Stimulated activated CD4-positive, alpha-beta T cell treated with anti-CD3 and anti-CD28 coated beads, Interleukin-12 subunit alpha, Interleukin-12 subunit beta, amount 100 ng/mL, for 4 hours (primary cell): ENCODE measurements around the gene IQGAP2.
"Not testable (repeated sequence)": the region's sequence is repeated elsewhere in the genome, so short reads cannot be mapped to it uniquely, and the experiment has no call there.

Experiments used
- DNase-seq: peaks from one replicate; pipeline ENCODE4 v3.0.0-alpha.2; 2020

The IQGAP2 gene

DNA sequence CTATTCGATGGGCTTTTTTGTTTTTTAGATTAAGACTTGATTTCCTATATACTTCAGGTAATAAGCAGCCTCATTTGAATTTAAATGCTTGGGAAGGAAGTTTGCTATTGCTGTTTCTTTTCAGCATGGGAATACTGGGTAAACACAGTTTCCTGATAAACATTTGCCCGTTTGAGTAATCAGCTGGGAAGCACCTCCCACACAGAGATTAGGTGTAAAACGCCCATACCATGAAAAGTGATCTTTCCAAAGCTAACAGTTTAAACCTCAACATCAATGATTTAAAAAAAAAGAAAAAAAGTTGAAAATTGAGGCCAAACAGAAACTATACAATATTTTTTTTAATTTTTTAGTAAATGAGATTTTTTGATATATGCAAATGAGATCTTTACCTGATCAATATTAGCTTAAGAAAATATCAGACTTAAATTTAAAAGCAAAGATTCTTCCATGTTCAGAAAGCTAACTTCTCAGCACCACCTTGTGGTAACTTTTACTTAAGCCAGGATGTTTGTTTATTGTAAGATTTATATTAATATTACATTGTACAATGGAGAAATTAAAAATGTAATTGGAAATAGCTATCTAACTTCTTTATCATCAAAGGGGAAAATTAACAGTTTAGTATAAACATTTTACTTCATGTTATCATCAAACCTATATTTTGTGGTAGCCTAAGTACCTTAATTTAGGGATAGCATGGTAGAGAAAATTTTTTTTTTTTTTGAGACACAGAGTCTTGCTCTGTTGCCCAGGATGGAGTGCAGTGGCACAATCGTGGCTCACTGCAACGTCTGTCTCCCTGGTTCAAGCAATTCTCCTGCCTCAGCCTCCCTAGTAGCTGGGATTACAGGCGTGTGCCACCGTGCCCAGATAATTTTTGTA, 180.3 kb downstream of the IQGAP2 start:
- no peak for DNase-seq

DNA sequence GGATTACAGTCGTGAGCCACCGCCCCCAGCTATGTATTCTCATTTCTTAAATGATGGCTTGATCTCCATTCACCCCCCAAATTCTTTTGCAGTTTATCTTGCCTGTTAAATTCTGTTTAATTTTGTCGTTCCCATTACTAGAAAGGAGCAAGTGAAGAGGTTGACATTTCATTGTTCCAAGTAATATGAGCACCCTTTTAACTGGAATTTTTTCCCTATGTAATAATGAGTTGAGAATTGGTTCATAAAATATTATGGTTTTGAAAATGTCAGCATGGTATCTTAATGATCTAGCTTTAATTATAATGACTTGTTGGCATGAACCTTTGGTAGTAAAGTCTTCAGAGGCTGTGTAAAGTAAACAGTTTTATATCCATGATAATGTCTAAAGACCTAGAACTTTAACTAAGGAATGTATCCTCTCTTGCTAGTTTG, 182.7 kb downstream of the IQGAP2 start:
- no peak for DNase-seq

DNA sequence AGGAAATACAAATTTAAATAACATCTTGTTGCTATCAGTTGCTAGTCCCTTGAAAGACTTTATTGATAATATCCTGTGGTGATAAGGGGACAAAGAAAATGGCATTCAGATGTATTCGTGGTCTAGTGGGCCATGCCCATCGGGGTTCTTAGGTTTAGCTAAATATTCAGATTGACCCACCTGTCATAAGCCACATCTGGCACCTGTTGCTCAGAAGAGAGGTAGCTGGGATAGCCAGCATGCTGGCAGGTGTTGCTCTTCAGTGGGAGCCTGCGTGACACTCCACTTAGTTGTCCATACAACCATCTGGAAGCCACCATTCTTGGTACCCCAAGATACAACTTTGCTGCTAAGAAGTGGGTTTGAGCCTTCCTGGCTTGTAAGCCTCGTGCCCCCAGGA, 183.4 kb downstream of the IQGAP2 start:
- no peak for DNase-seq

DNA sequence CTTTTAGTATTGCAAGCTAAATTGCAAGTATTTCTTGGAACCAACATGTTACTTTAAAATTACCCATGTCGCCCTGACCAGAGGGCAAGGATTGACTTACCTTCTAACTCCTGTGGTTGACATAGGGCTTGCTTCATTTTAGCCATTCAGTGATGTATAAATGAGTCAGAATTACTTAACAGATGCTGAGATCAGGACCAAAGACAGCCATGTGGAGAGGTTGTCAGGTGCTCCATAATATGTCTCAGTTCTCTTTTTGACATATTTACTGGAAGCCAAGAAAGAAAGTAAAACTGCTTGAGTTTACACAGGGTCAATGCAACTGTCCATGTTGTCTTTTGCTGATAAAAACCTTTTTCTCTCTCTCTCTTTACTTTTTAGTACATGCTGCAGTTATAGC, 186.9 kb downstream of the IQGAP2 start:
- no peak for DNase-seq

DNA sequence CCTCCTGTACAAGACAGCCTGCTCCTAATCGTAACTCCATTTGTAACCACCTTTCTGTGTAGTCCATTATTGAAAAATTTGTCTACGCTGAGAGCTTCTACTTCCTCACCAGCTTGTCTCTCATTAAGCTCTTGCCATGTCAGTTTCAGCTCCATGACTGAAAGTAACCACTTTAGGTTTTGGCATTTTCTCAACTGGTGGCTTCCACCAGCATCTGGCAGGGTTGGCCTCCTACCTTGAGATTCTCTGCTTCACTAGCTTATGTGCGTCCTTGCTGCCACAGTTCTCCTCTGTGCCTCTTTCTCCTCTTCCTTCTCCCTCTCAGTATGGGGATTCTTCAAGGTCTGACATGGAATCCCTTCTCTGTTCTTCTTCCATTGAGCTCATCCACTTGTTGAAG, 188.3 kb downstream of the IQGAP2 start:
- no peak for DNase-seq

DNA sequence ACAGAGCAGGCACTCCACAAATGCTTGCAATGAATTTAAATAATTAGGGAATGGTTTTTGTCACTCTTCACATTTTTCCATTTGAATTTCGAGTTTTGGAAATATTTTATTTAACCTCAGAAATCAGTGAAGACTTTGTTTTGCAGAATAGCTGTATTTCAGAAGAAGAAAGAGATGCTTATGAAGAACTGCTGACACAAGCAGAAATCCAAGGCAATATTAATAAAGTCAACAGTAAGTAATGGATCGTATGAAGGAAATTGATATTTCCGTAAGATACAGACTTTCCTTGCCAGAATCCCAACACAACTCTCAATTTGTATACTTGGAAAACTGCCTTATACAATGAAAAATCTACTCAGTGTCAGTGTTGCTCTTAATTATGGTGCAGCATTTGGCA, 189.6 kb downstream of the IQGAP2 start:
- no peak for DNase-seq

DNA sequence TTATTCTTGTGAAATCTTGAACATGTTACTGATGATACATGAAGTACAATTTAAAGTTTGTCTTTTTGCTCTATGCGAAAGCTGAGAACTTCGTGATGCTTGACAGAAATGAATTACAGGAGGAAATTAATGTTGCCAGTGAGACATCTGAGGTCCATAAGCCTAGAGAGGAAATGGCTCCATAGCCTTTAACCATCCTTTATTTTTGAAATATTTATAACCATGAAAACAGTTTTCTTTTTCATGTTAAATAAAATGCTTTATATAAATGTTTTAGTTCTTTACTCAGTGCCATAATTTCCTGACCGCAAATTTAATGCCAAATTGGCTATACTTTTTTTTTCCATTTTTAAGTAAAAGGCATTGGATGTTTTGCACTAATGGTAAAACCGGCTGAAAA, 191.0 kb downstream of the IQGAP2 start:
- no peak for DNase-seq

DNA sequence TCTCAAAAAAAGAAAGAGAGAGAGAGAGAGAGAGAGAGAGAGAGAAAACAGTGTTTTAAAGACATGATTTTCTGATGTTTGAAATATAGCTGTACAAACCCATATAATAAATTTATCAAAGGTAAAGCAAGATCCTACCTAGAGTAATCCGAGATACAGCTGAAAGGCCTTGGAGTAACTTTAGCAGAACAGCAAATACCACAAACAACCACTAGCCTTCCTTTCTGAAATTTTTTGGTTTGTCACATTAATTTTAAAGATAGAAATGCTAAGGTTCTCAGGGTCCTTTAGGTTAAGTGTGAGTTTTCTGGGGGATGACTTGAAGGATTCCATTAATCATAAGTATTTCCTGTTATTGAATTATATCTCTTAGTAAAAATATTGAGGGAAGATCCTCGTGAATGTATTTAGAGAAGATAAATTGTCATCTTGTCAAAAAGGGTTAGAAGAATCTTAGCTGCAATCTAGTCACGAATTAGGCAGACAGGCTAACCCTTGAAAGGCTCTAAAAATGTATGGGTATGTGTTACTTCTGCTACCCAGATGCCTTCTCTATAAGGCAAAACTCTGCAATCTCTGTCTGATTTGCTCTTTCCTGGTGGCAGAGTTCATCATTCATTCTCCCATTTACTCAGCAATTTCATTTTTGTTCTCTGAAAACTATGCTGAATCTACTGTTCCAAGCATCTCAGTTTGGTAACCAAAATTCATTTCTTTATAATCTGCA, 192.8 kb downstream of the IQGAP2 start:
- DNase-seq, result no peak

DNA sequence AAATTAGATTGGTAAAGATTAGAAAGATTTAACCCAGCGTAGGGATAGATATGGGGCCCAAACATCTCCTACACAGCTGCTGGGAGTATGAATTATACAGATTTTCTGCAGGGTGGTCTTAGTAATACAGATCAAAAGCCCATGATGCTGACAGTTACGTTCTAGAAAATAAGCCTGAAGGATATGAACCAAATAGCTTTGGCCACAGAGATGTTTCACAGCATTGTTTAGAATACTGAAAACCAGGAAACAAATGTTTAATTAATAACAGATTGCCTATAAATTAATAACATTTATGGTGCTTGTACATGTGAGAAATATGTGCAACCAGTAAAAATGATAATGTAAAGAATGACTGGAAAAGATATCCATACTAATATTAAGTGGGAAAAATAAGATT, 195.4 kb downstream of the IQGAP2 start:
- DNase-seq, result no peak

DNA sequence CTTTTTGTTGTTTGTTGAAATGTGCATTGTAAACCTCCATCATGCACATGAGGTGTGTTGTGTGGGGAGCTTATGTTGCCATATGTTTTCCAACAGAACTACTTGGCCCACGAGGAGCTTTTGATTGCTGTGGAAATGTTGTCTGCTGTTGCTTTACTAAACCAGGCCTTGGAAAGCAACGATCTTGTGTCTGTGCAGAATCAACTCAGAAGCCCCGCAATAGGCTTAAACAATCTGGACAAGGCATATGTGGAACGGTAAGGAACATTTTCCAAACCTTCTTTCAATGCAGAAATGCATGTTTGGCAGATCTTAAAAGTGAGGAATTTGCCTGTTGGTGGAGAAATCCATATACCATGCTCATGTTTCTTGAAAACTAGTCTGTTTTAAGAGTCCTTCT, 197.6 kb downstream of the IQGAP2 start:
- DNase-seq, result no peak

DNA sequence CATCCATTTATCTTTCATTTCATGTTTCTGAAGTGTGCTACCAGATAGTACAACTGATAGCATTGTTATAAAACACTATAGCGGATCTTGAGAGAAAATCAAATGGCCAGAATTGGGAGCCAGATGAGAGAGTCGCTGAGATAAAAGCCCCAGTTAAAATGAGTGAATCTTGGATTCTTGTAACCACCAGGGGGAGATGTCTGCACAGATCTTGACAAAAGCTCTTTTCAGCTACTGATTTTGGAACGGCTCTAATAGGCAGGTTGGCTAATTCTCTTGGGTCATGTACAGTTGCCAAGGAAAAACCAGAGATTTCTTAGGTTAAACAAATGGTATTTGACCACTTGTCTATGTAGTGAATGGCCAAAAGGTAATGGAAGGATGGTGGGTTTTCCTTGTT, 198.4 kb downstream of the IQGAP2 start:
- no peak for DNase-seq

DNA sequence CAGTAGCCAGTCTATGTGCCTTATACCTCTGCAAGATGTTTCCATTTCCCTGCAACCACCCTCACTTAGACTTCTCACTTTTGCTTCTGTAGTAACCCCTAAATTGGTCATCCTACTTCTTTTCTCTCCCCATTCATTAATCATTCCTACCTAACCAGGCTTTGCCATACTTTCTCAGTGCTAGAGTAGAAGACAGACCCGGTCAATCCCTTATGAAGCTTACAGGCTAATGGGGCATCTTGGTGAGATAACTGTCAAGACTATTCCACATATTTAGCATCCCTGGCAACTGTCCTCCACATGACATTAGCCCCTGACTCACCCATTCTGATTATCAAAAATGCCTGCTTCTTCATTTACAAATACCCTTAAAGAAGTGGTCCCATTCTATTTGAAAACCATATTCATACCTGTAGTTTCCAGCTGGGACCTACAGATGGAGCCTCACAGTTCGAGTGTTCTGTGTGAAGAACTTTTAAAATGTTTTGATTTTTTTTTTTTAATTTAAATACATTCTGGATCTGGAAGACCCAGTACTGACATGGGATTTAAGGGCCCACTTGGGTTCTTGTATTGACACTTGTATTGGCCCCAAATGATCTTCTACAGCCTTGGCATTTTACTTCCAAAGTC, 199.1 kb downstream of the IQGAP2 start:
- no peak for DNase-seq

DNA sequence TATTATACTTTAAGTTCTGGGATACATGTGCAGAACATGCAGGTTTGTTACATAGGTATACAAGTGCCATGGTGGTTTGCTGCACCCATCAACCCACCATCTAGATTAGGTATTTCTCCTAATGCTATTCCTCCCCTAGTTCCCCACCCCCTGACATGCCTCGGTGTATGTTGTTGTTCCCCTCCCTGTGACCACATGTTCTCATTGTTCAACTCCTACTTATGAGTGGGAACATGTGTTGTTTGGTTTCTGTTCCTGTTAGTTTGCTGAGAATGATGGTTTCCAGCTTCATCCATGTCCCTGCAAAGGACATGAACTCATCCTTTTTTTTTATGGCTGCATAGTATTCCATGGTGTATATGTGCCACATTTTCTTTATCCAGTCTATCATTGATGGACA, 200.9 kb downstream of the IQGAP2 start:
- not testable (repeated sequence) for DNase-seq

DNA sequence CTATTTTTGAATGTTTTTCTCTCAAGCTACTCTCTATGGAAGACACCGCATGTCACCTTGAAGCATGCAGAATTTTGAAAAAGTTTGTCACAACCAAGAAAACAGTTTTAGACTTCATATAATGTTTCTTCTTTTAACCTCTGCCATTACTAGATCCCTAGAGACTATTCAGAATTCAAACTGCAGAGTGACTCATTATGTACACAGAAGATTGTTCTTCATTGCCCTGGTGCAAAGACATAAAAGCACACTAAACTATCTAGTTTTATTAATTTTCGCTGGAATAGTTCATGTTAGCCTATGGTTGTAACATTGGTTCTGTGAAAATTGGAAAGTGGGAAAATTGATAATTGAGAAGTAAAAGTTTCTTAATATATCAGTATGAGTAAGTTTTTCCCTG, 201.8 kb downstream of the IQGAP2 start:
- no peak for DNase-seq

DNA sequence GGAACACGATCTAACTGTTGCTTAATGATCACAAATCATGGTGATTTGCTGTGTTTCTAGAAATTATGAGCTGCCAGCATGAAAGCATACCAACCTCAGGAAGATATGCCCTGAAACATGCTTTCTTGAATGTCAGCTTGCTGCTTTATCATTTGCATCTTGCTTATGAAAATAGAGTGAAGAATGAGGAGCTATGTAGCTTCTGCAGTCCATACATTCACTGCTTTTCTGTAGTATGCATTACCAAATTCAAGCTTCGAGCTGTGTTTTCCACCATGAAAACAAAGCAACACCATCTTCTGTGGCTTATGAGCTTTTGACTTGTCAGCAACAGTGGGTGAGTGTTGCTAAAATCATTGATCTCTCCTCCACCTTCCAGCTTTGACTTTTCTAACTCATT, 203.6 kb downstream of the IQGAP2 start:
- no peak for DNase-seq

DNA sequence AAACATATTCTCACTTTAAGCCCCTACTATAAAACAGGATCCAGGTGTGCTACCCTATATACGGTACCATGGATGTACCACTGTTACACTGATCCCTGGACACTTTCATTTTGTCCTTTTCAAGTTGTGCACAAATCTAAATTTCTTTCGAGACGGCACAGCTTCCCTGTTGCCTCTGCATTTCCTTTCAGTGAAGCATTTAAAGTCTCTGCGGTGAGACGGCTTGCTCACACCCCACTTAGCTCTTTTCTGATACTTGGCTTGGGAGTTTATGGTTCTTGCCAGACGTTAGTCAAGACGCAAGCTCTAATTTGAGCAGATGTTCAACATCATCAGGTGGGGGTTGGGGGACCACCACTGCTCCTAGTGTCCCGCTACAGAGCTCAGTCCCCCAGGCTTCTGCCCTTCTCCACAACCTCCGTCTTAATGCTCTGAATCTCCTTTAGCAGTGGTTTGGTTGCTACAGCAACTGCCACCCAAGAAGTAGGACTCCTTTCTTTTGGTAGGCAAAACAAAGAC, 204.3 kb downstream of the IQGAP2 start:
- DNase-seq, result no peak

DNA sequence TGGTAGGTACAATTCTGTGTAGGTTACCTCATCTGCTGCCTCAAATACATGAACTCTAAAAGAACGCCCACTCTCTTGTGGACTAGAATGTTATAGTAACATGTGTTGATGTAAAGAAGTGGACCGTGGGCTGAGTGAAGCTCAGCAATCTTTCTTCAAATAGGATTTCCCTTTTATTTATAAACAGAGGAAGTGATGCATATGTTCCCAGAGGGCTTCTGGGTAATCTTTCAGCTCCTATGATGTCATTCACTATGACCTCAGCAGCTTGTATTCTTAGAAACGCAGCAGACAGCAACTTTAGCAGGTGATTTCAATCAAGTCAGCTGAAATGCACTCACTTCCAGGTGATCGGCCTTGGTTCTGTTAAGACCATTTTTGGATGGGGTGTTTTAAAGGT, 205.7 kb downstream of the IQGAP2 start:
- no peak for DNase-seq

DNA sequence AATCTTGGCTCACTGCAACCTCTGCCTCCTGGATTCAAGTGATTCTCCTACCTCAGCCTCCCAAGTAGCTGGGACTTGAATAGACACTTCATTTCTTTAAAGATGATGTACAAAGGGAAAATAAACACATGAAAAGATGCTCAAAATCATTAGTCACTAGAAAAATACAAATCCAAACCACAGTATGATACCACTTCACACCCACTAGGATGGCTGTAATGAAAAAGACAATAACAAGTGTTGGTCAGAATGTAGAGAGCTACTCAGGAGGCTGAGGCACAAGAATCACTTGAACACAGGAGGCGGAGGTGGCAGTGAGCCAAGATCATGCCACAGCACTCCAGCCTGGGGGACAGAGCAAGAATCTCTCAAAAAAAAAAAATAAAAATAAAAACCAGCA, 207.1 kb downstream of the IQGAP2 start:
- no peak for DNase-seq

DNA sequence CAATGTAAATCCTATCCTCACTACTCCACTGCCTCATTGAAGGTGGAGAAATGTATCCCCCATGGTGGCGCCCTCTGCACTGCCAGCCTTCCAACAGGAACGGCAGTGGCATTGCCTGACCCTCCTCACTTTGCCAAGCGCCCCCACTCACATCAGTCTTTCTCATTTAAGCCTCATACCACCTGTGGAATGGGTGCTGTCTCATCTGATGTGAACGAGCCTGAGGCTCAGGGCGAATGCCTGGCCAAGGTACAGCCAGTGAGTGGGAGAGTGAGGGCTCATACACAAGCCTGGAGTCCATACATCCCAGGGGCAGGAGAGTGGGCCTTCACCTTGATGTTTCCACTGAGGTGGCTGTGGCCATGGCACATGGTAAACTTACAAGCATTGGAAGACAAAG, 209.9 kb downstream of the IQGAP2 start:
- no peak for DNase-seq

DNA sequence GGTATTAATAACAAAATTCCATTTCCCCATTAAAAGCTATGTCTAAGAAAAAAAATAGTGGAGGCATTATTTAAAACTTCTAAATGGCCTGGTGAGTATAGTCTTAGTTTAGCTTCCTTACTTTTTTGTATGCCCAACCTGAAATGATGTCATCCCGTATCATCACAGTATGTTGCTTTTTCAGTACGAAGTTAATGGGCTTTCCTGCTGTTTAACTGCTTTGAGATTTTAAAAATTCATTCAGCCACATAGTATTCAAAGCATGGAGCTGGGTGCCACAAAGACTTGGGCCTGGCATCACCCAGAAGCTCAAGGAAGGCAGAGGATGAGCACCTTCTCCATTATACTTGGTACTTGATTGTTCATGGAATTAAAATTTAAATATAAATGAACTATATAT, 212.7 kb downstream of the IQGAP2 start:
- DNase-seq, result no peak

DNA sequence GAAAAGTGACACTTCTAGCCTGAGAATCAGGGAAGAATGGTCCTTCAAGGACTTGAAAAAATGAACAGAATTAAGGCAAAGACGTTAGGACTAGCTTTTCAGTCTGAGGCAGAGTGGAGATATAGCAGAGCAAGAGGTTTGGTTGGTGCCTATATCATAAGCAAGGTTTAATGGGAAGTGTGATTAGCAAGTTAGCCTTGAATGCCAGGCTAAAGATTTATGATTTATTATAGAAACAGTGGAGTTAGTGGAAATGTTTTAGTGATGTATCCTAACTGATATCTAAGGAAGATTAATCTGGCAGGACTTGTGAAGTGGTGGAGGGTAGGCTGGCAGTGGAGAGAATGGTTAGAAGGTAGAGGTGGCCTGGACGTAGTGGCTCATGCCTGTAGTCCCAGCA, 213.1 kb downstream of the IQGAP2 start:
- DNase-seq, result no peak

DNA sequence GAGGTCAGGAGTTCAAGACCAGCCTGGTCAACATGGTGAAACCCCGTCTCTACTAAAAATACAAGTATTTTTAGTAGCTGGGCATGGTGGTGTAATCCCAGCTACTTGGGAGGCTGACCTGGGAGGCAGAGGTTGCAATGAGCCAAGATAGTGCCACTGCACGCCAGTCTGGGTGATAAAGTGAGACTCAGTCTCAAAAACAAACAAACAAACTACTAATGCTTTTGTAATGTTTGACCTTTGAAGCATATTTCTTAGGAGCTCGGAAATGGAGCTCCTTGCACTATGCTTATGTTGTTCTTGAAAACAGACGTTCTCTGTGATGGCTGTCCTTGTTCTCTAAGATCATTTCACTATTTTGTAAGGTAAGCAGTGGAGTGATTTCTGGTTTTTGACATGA, 214.1 kb downstream of the IQGAP2 start:
- DNase-seq, result no peak

DNA sequence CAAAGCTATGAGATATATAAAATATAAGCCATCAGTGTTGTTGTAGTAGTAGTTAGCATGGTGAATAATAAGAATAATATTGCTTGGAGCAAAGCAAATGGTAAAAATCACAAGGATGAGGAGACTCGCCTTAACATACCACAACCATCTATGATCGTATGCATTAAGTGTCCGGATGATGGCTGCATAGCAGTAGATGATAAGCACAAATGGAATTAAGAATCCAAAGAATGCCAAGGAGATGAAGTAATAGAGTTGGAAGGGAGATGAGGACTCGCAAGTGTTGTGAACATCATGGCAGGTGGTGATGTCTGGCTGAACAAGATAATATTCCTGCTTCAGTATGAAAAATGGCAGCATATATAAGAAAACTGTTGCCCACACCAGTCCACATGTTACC, 214.6 kb downstream of the IQGAP2 start:
- no peak for DNase-seq

DNA sequence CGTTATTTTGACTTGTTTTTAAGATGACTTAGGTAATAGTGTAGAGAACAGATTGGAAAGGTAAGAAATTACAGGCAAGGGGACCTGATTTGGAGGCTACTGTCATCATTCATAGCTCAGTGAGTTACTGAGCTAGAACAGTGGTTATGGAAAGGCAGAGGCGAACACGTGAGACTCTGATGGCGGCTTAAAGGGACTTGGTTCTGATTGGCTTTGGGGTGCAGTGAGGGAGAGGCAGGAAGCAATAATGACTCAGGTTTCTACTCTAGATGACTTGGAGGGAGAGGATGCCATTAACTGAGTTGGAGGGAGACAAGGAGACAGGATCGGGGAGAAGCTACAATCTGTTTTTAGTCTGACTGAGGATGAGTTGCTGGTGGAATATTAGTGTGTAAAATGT, 217.1 kb downstream of the IQGAP2 start:
- no peak for DNase-seq
